ENCODE measurements around the gene RAB43.
"Not testable (repeated sequence)": the region's sequence is repeated elsewhere in the genome, so short reads cannot be mapped to it uniquely, and the experiment has no call there.

The RAB43 gene

GRCh38 chr3:129114455-129114854, 7.1 kb downstream of the RAB43 start:
- Histone ChIP-seq H3K23ac (ENCODE audit: low read length) (no peak overlapping the region), H2BK5ac (ENCODE audit: low read depth, low read length, poor library complexity) (no peak overlapping the region), H3K27me3 (ENCODE audit: insufficient read depth, low read length) (no peaks in the 10 kb centered on the region), H2BK12ac (ENCODE audit: low read length) (no peak overlapping the region), H3K4me3 (ENCODE audit: low read depth, low read length) (no peak overlapping the region), H3K79me1 (ENCODE audit: low read length) (no peaks in the 10 kb centered on the region), H2AFZ (ENCODE audit: insufficient read depth, low read length, poor library complexity) (no peak overlapping the region), H2BK120ac (ENCODE audit: insufficient read depth, low read length, poor library complexity) (no peak overlapping the region), H3K4me1 (ENCODE audit: control insufficient read depth in 1 of 2, insufficient read depth in 2 of 2, low read length in 2 of 2) (peaks cover 5 to 8% of the 10 kb centered on the region in 2 experiments), H3K36me3 (ENCODE audit: control insufficient read depth in 1 of 2, insufficient read depth in 2 of 2, low read length in 2 of 2) (peaks cover 10 to 15% of the 10 kb centered on the region in 2 experiments), H3K18ac (ENCODE audit: low read length) (no peak overlapping the region), H3K4ac (ENCODE audit: low read depth, low read length) (no peak overlapping the region), H3K27ac (ENCODE audit: low read depth, low read length) (no peak overlapping the region), H4K91ac (ENCODE audit: low read depth, low read length) (no peak overlapping the region), H2AK5ac (ENCODE audit: low read length) (no peak overlapping the region), H3K79me2 (ENCODE audit: control insufficient read depth, insufficient read depth, low read length, poor library complexity) (peaks cover 6% of the 10 kb centered on the region), H4K8ac (ENCODE audit: low read depth, low read length) (no peak overlapping the region), H3K4me2 (ENCODE audit: low read length) (no peak overlapping the region), H3K14ac (ENCODE audit: low read length) (no peak overlapping the region), H3K9me3 (ENCODE audit: insufficient read depth, low read depth, low read length) (no peaks in the 10 kb centered on the region), H4K12ac (ENCODE audit: low read depth, low read length) (no peak overlapping the region), H3K9ac (ENCODE audit: low read length) (no peak overlapping the region)
- no CpG with 5 or more reads among the region's 6 CpGs for WGBS (ENCODE audit: extremely low coverage, insufficient coverage, insufficient read length)
- DNase-seq = no peak

GRCh38 chr3:129112308-129113052, 9.1 kb downstream of the RAB43 start:
- Histone ChIP-seq H3K79me1 (ENCODE audit: low read length) (no peaks in the 10 kb centered on the region), H2AFZ (ENCODE audit: insufficient read depth, low read length, poor library complexity) (no peak overlapping the region), H4K12ac (ENCODE audit: low read depth, low read length) (no peak overlapping the region), H4K91ac (ENCODE audit: low read depth, low read length) (no peak overlapping the region), H2BK12ac (ENCODE audit: low read length) (no peak overlapping the region), H2AK5ac (ENCODE audit: low read length) (no peak overlapping the region), H2BK120ac (ENCODE audit: insufficient read depth, low read length, poor library complexity) (no peak overlapping the region), H2BK5ac (ENCODE audit: low read depth, low read length, poor library complexity) (no peak overlapping the region), H3K23ac (ENCODE audit: low read length) (no peak overlapping the region), H3K18ac (ENCODE audit: low read length) (no peak overlapping the region), H3K14ac (ENCODE audit: low read length) (no peak overlapping the region), H3K4me1 (ENCODE audit: control insufficient read depth in 1 of 2, insufficient read depth in 2 of 2, low read length in 2 of 2) (peaks cover 0 to 2% of the 10 kb centered on the region in 2 experiments), H3K4ac (ENCODE audit: low read depth, low read length) (no peak overlapping the region), H3K27me3 (ENCODE audit: insufficient read depth, low read length) (no peaks in the 10 kb centered on the region), H3K36me3 (ENCODE audit: control insufficient read depth in 1 of 2, insufficient read depth in 2 of 2, low read length in 2 of 2) (peaks cover 8 to 12% of the 10 kb centered on the region in 2 experiments), H3K79me2 (ENCODE audit: control insufficient read depth, insufficient read depth, low read length, poor library complexity) (no peaks in the 10 kb centered on the region), H4K8ac (ENCODE audit: low read depth, low read length) (no peak overlapping the region), H3K9me3 (ENCODE audit: insufficient read depth, low read depth, low read length) (no peaks in the 10 kb centered on the region), H3K4me3 (ENCODE audit: low read depth, low read length) (no peak overlapping the region), H3K4me2 (ENCODE audit: low read length) (no peak overlapping the region), H3K9ac (ENCODE audit: low read length) (no peak overlapping the region), H3K27ac (ENCODE audit: low read depth, low read length) (no peak overlapping the region)
- no peak for DNase-seq
- WGBS (ENCODE audit: extremely low coverage, insufficient coverage, insufficient read length) = no CpG with 5 or more reads among the region's 3 CpGs

- peaks cover 11 to 21% of the 10 kb centered on the region in 2 experiments for H3K36me3 ChIP-seq (ENCODE audit: control insufficient read depth in 1 of 2, insufficient read depth in 2 of 2, low read length in 2 of 2)
- not testable (repeated sequence) for H3K9ac ChIP-seq (ENCODE audit: low read length); H3K79me2 ChIP-seq (ENCODE audit: control insufficient read depth, insufficient read depth, low read length, poor library complexity); H3K79me1 ChIP-seq (ENCODE audit: low read length); H3K4me2 ChIP-seq (ENCODE audit: low read length); DNase-seq; H4K91ac ChIP-seq (ENCODE audit: low read depth, low read length); H3K27ac ChIP-seq (ENCODE audit: low read depth, low read length); H3K27me3 ChIP-seq (ENCODE audit: insufficient read depth, low read length); H2AFZ ChIP-seq (ENCODE audit: insufficient read depth, low read length, poor library complexity); H3K4me3 ChIP-seq (ENCODE audit: low read depth, low read length); H3K14ac ChIP-seq (ENCODE audit: low read length); H3K9me3 ChIP-seq (ENCODE audit: insufficient read depth, low read depth, low read length); H4K8ac ChIP-seq (ENCODE audit: low read depth, low read length); H3K4ac ChIP-seq (ENCODE audit: low read depth, low read length); H3K18ac ChIP-seq (ENCODE audit: low read length); H3K23ac ChIP-seq (ENCODE audit: low read length); H2AK5ac ChIP-seq (ENCODE audit: low read length); H2BK5ac ChIP-seq (ENCODE audit: low read depth, low read length, poor library complexity); H3K4me1 ChIP-seq (ENCODE audit: control insufficient read depth in 1 of 2, insufficient read depth in 2 of 2, low read length in 2 of 2); H4K12ac ChIP-seq (ENCODE audit: low read depth, low read length); H2BK12ac ChIP-seq (ENCODE audit: low read length); H2BK120ac ChIP-seq (ENCODE audit: insufficient read depth, low read length, poor library complexity)
- no CpG with 5 or more reads among the region's 10 CpGs for WGBS (ENCODE audit: extremely low coverage, insufficient coverage, insufficient read length)
Observed at GRCh38 chr3:129111076-129111780, 10.4 kb downstream of the RAB43 start.

DNA sequence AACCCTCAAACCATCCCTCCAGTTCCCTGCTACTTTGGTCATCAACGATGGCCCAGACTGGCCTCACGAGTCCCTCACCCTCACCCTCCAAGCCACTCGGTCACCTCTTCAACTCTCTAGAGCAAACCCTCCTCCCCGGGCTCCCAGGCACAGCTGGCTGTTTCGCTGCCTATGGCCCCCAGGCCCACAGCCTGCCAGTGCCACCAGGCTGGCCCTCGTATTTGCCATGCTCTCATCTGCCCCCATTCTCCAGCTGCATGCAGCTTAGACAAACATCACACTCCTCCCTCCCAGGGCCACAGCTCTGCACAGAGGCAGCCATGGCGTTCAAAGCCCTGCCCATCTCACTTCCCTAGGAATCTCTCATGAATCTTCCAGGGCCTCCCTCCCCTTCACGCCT, 13.8 kb downstream of the RAB43 start:
- H3K23ac ChIP-seq (ENCODE audit: low read length) = no peak overlapping the region
- no peak overlapping the region for H2AFZ ChIP-seq (ENCODE audit: insufficient read depth, low read length, poor library complexity)
- no peaks in the 10 kb centered on the region for H3K27me3 ChIP-seq (ENCODE audit: insufficient read depth, low read length)
- H3K14ac ChIP-seq (ENCODE audit: low read length) = no peak overlapping the region
- no peak overlapping the region for H3K18ac ChIP-seq (ENCODE audit: low read length)
- no peak overlapping the region for H3K4me2 ChIP-seq (ENCODE audit: low read length)
- no peaks in the 10 kb centered on the region for H3K79me1 ChIP-seq (ENCODE audit: low read length)
- H3K27ac ChIP-seq (ENCODE audit: low read depth, low read length) = no peak overlapping the region
- H4K8ac ChIP-seq (ENCODE audit: low read depth, low read length) = no peak overlapping the region
- H2BK5ac ChIP-seq (ENCODE audit: low read depth, low read length, poor library complexity) = no peak overlapping the region
- H4K91ac ChIP-seq (ENCODE audit: low read depth, low read length) = no peak overlapping the region
- no peak overlapping the region for H2AK5ac ChIP-seq (ENCODE audit: low read length)
- H3K36me3 ChIP-seq (ENCODE audit: control insufficient read depth in 1 of 2, insufficient read depth in 2 of 2, low read length in 2 of 2) = peaks cover 11 to 17% of the 10 kb centered on the region in 2 experiments
- no peaks in the 10 kb centered on the region for H3K4me1 ChIP-seq (ENCODE audit: control insufficient read depth in 1 of 2, insufficient read depth in 2 of 2, low read length in 2 of 2)
- H3K4me3 ChIP-seq (ENCODE audit: low read depth, low read length) = no peak overlapping the region
- no peak overlapping the region for H2BK12ac ChIP-seq (ENCODE audit: low read length)
- no peaks in the 10 kb centered on the region for H3K9me3 ChIP-seq (ENCODE audit: insufficient read depth, low read depth, low read length)
- no CpG with 5 or more reads among the region's 8 CpGs for whole genome bisulfite sequencing (ENCODE audit: extremely low coverage, insufficient coverage, insufficient read length)
- no peak overlapping the region for H4K12ac ChIP-seq (ENCODE audit: low read depth, low read length)
- no peak overlapping the region for H3K9ac ChIP-seq (ENCODE audit: low read length)
- DNase-seq = no peak
- no peaks in the 10 kb centered on the region for H3K79me2 ChIP-seq (ENCODE audit: control insufficient read depth, insufficient read depth, low read length, poor library complexity)
- no peak overlapping the region for H2BK120ac ChIP-seq (ENCODE audit: insufficient read depth, low read length, poor library complexity)
- no peak overlapping the region for H3K4ac ChIP-seq (ENCODE audit: low read depth, low read length)

Data from trophoblast cell (in vitro differentiated cells and primary cell).